Measurements from ENCODE around the gene CYB561A3. TPM values are rescaled to one million over a fixed set of nuclear protein-coding genes. Genes with fewer than 3 reads are reported as not detected.

Gene CYB561A3
- total and polyA plus RNA-seq, 2 of the 13 experiments (the other 11 are each of a cell fraction or from before 2014, with no cell fraction given) = 11.4 to 14.9 TPM

DNA sequence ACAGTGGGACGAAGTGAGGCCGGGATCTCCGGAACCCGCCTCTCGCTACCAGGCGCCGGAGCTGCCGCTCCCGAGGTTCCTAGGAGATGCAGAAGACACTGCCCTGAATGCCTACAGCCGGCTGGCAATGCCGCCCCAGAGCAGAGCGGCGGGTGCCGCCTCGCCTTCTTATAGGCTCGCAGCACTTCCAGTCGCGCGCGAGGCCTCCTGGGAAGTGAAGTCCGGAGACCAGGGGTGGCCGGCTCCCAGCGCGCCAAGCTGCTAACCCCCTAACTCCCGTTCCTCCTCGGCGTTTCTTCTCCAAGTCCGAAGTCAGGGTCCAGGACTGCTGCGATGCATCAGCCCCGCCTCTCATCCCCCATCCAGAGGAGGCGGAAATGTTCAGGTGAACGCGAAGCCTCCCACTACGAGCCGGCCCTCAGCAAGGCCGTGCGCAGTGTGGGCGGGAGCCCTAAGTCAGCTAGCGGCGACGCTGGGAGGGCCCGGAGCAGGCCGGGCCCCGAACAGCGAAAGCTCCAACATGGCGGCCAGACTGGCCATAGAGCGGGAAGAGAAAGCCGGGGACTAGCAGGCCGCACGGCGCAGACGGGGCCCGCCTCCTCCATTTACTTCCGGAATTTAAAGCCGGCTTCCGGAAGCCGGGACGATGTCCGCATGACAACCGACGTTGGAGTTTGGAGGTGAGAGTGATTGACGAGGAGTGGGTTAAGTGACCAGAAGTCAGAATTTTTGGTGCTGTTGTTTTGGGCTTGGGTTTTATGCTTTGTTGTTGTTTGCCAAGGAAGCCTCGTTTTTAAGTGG, at the start of gene CYB561A3, which contains the start of gene TMEM138 (continued):
- TF ChIP-seq, protein P1, sequence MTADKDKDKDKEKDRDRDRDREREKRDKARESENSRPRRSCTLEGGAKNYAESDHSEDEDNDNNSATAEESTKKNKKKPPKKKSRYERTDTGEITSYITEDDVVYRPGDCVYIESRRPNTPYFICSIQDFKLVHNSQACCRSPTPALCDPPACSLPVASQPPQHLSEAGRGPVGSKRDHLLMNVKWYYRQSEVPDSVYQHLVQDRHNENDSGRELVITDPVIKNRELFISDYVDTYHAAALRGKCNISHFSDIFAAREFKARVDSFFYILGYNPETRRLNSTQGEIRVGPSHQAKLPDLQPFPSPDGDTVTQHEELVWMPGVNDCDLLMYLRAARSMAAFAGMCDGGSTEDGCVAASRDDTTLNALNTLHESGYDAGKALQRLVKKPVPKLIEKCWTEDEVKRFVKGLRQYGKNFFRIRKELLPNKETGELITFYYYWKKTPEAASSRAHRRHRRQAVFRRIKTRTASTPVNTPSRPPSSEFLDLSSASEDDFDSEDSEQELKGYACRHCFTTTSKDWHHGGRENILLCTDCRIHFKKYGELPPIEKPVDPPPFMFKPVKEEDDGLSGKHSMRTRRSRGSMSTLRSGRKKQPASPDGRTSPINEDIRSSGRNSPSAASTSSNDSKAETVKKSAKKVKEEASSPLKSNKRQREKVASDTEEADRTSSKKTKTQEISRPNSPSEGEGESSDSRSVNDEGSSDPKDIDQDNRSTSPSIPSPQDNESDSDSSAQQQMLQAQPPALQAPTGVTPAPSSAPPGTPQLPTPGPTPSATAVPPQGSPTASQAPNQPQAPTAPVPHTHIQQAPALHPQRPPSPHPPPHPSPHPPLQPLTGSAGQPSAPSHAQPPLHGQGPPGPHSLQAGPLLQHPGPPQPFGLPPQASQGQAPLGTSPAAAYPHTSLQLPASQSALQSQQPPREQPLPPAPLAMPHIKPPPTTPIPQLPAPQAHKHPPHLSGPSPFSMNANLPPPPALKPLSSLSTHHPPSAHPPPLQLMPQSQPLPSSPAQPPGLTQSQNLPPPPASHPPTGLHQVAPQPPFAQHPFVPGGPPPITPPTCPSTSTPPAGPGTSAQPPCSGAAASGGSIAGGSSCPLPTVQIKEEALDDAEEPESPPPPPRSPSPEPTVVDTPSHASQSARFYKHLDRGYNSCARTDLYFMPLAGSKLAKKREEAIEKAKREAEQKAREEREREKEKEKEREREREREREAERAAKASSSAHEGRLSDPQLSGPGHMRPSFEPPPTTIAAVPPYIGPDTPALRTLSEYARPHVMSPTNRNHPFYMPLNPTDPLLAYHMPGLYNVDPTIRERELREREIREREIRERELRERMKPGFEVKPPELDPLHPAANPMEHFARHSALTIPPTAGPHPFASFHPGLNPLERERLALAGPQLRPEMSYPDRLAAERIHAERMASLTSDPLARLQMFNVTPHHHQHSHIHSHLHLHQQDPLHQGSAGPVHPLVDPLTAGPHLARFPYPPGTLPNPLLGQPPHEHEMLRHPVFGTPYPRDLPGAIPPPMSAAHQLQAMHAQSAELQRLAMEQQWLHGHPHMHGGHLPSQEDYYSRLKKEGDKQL (CRISPR knock-in tag; IDR thresholded peaks at IDR 0.05; ENCODE audit: low read depth) = no peak
- 0 out of 2 replicates have a peak, but pooled peaks have one; percentile 30 for TF ChIP-seq BHLHE40 (IDR thresholded peaks at IDR 0.05; ENCODE audit: low read length)
- peak; percentile 94 for TF ChIP-seq NFRKB (IDR thresholded peaks at IDR 0.05)
- TF ChIP-seq, protein P2, sequence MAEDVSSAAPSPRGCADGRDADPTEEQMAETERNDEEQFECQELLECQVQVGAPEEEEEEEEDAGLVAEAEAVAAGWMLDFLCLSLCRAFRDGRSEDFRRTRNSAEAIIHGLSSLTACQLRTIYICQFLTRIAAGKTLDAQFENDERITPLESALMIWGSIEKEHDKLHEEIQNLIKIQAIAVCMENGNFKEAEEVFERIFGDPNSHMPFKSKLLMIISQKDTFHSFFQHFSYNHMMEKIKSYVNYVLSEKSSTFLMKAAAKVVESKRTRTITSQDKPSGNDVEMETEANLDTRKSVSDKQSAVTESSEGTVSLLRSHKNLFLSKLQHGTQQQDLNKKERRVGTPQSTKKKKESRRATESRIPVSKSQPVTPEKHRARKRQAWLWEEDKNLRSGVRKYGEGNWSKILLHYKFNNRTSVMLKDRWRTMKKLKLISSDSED (CRISPR knock-in tag; IDR thresholded peaks at IDR 0.05) = peak; percentile 59; the same call in 1 of the 2 replicates
- TF ChIP-seq REL (CRISPR knock-in tag; conservative IDR thresholded peaks at IDR 0.05) = no peak; the same call in 1 of the 2 replicates
- no peak for TF ChIP-seq PLRG1 (conservative IDR thresholded peaks at IDR 0.05)
- TF ChIP-seq PCBP1 (IDR thresholded peaks at IDR 0.05; ENCODE audit: borderline replicate concordance, low read depth, low read length) = no peak
- TF ChIP-seq CHD4 (IDR thresholded peaks at IDR 0.05; ENCODE audit: borderline replicate concordance, low read length) = no peak
- TF ChIP-seq JUNB (CRISPR knock-in tag; IDR thresholded peaks at IDR 0.05; ENCODE audit: borderline replicate concordance) = no peak
- peak; percentile 57; the same call in 1 of the 2 replicates for TF ChIP-seq GATA4 (IDR thresholded peaks at IDR 0.05; ENCODE audit: borderline replicate concordance, low read depth)
- no peak for TF ChIP-seq ZNF7 (CRISPR knock-in tag; IDR thresholded peaks at IDR 0.05)
- TF ChIP-seq TCF7 (IDR thresholded peaks at IDR 0.05; ENCODE audit: low read depth) = no peak
- peak; percentile 84 for TF ChIP-seq GATAD1 (CRISPR knock-in tag; IDR thresholded peaks at IDR 0.05)
- TF ChIP-seq, protein P3, sequence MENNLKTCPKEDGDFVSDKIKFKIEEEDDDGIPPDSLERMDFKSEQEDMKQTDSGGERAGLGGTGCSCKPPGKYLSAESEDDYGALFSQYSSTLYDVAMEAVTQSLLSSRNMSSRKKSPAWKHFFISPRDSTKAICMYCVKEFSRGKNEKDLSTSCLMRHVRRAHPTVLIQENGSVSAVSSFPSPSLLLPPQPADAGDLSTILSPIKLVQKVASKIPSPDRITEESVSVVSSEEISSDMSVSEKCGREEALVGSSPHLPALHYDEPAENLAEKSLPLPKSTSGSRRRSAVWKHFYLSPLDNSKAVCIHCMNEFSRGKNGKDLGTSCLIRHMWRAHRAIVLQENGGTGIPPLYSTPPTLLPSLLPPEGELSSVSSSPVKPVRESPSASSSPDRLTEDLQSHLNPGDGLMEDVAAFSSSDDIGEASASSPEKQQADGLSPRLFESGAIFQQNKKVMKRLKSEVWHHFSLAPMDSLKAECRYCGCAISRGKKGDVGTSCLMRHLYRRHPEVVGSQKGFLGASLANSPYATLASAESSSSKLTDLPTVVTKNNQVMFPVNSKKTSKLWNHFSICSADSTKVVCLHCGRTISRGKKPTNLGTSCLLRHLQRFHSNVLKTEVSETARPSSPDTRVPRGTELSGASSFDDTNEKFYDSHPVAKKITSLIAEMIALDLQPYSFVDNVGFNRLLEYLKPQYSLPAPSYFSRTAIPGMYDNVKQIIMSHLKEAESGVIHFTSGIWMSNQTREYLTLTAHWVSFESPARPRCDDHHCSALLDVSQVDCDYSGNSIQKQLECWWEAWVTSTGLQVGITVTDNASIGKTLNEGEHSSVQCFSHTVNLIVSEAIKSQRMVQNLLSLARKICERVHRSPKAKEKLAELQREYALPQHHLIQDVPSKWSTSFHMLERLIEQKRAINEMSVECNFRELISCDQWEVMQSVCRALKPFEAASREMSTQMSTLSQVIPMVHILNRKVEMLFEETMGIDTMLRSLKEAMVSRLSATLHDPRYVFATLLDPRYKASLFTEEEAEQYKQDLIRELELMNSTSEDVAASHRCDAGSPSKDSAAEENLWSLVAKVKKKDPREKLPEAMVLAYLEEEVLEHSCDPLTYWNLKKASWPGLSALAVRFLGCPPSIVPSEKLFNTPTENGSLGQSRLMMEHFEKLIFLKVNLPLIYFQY (CRISPR knock-in tag; IDR thresholded peaks at IDR 0.05; ENCODE audit: borderline replicate concordance) = no peak
- no peak for TF ChIP-seq MEIS2 (CRISPR knock-in tag; IDR thresholded peaks at IDR 0.05)
- TF ChIP-seq TRIM24 (CRISPR knock-in tag; IDR thresholded peaks at IDR 0.05) = no peak
- TF ChIP-seq KLF11 (CRISPR knock-in tag; IDR thresholded peaks at IDR 0.05) = no peak; the same call in 1 of the 2 replicates
- TF ChIP-seq ZKSCAN5 (CRISPR knock-in tag; IDR thresholded peaks at IDR 0.05) = no peak
- no peak for TF ChIP-seq ZEB1 (IDR thresholded peaks at IDR 0.05; ENCODE audit: insufficient replicate concordance, low read depth)
- peak; percentile 11 for TF ChIP-seq ZNF772 (CRISPR knock-in tag; IDR thresholded peaks at IDR 0.05)

Data from HepG2 (cell line).